Measurements from ENCODE around the gene KCNIP4.

Gene KCNIP4

GRCh38 chr4:20870436-20870835, 1078.1 kb downstream of the KCNIP4 start:
- TF ChIP-seq CTCF (IDR thresholded peaks at IDR 0.05), result no peak

GRCh38 chr4:20868108-20868507, 1080.5 kb downstream of the KCNIP4 start:
- TF ChIP-seq CTCF (IDR thresholded peaks at IDR 0.05), result no peak

GRCh38 chr4:20860878-20861277, 1087.7 kb downstream of the KCNIP4 start:
- no peak for TF ChIP-seq CTCF (IDR thresholded peaks at IDR 0.05)

- no peak for TF ChIP-seq CTCF (IDR thresholded peaks at IDR 0.05)
Measured at GRCh38 chr4:20859097-20859781, 1089.3 kb downstream of the KCNIP4 start.

- TF ChIP-seq CTCF (IDR thresholded peaks at IDR 0.05), result no peak
Measured at GRCh38 chr4:20857081-20857480, 1091.5 kb downstream of the KCNIP4 start.

GRCh38 chr4:20847124-20847747, 1101.3 kb downstream of the KCNIP4 start:
- no peak for TF ChIP-seq CTCF (IDR thresholded peaks at IDR 0.05)

- TF ChIP-seq CTCF (IDR thresholded peaks at IDR 0.05), result no peak
Measured at GRCh38 chr4:20844311-20844710, 1104.3 kb downstream of the KCNIP4 start.
